Immature natural killer cell (primary cell): Measurements from ENCODE around the gene HAPLN3. TPM values are rescaled to one million over a fixed set of nuclear protein-coding genes. Genes with fewer than 3 reads are reported as not detected.
A peak's percentile ranks its signal among the peaks of the same experiment; 100 is the strongest.

Experiments used
- DNase-seq, 3 donors: peaks; one replicate each; pipeline ENCODE4 v3.0.0; 2022; ENCODE audit warnings: mixed read lengths in 1 of 3
- H3K27ac Mint-ChIP-seq, 6 donors: one replicate each; pipeline ENCODE4 v1.8.0; 2020; ENCODE audit warnings: mixed read lengths in 6 of 6, mild to moderate bottlenecking in 5 of 6, inconsistent platforms in 4 of 6, moderate library complexity in 3 of 6
- H3K27me3 Mint-ChIP-seq, 3 donors: one replicate each; pipeline ENCODE4 v1.8.0; 2020 to 2021; ENCODE audit warnings: low read depth in 3 of 3, mild to moderate bottlenecking in 3 of 3, mixed read lengths in 3 of 3, moderate library complexity in 3 of 3, inconsistent platforms in 1 of 3
- H3K36me3 Mint-ChIP-seq, 3 donors: one replicate each; pipeline ENCODE4 v1.8.0; 2020; ENCODE audit warnings: mixed read lengths in 3 of 3, inconsistent platforms in 2 of 3, mild to moderate bottlenecking in 2 of 3
- H3K4me1 Mint-ChIP-seq, 2 donors: one replicate each; pipeline ENCODE4 v1.8.0; 2020; ENCODE audit warnings: inconsistent platforms in 2 of 2, mild to moderate bottlenecking in 2 of 2, mixed read lengths in 2 of 2, moderate library complexity in 1 of 2
- H3K4me3 Mint-ChIP-seq, 5 donors: one replicate each; pipeline ENCODE4 v1.8.0; 2020; ENCODE audit warnings: mild to moderate bottlenecking in 5 of 5, mixed read lengths in 5 of 5, inconsistent platforms in 3 of 5, moderate library complexity in 3 of 5
- H3K9me3 Mint-ChIP-seq, 6 donors: one replicate each; pipeline ENCODE4 v1.8.0; 2020; ENCODE audit warnings: mild to moderate bottlenecking in 6 of 6, mixed read lengths in 6 of 6, inconsistent platforms in 4 of 6, moderate library complexity in 3 of 6
- polyA plus RNA-seq, 3 donors: library from polyadenylated mRNA; unstranded; fragments of 300-500 nt; fragmentation: Illumina TruSeq; gene quantifications; one replicate each; pipeline ENCODE4 v1.2.3, GENCODE V29; 2021

Gene HAPLN3
- polyA plus RNA-seq, 3 donors from 2014 or later: 3.4 to 7.8 (median 5.3) TPM

DNA sequence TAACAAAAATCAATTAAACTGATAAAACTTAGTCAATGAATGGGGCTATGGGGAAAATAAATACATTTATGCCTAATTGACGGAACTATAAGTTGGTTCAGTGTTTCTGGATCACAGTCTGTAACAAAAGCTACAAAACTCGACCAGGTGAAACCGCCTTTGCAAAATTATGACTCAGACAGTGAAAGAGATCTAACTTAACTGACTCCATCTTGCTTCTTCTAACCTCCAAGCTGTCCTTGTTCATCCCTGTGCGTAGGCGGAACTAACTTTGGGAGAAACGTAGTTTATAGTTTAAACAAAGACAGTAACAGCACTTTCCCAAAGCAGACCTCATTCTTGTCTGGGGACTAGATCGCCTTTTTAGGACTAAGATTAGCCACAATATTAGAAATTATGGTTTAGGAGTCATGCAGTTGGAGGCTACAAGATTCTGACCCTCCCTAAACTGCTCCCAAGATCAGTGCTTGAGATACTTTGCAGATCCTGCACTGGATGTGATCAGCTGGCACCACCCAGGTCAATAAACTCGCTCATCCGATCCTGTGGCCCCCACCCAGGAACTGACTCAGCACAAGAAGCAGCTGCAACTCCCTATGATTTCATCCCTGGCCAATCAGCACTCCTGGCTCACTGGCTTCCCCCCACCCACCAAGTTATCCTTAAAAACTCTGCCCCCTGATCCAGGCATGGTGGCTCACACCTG lies 25.0 kb upstream of the HAPLN3 start:
- Mint-ChIP-seq H3K36me3 (no peaks in the 10 kb centered on the region), H3K4me3 (no peak overlapping the region), H3K9me3 (no peaks in the 10 kb centered on the region), H3K27ac (no peak overlapping the region), H3K4me1 (no peaks in the 10 kb centered on the region), H3K27me3 (peaks cover 0 to 5% (median 4%) of the 10 kb centered on the region in 3 donors)
- DNase-seq: no peak

- no peak overlapping the region for H3K4me3 Mint-ChIP-seq
- peaks cover 0 to under 1% of the 10 kb centered on the region in 2 donors for H3K4me1 Mint-ChIP-seq
- H3K27ac Mint-ChIP-seq: no peak overlapping the region
- no peaks in the 10 kb centered on the region for H3K36me3 Mint-ChIP-seq
- no peaks in the 10 kb centered on the region for H3K9me3 Mint-ChIP-seq
- H3K27me3 Mint-ChIP-seq: peaks cover 0 to 5% (median 5%) of the 10 kb centered on the region in 3 donors
- DNase-seq: no peak
These were observed 23.4 kb upstream of the HAPLN3 start for GRCh38 chr15:88918738-88919137.

DNA sequence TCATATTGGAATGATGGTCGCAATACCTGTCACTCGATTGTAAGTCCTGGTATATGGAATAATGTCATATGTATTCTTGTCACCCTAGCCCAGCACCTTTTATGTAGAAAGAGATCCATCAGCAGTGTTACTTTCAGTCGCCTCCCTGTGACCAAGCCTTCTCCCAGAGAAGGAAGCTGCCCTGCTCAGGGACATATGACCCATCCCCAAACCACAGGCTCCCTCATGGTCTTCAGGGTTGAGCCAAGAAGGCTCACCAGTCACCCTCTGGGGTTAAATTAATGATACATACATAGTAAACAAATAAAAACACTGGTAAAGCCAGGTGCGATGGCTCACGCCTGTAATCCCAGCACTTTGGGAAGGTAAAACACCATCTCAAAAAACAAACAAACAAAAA lies 22.4 kb upstream of the HAPLN3 start:
- H3K9me3 Mint-ChIP-seq: no peaks in the 10 kb centered on the region
- peaks cover 4 to 6% of the 10 kb centered on the region in 2 donors for H3K4me1 Mint-ChIP-seq
- peaks cover 0 to 5% (median 5%) of the 10 kb centered on the region in 3 donors for H3K27me3 Mint-ChIP-seq
- no peaks in the 10 kb centered on the region for H3K36me3 Mint-ChIP-seq
- DNase-seq: no peak
- no peak overlapping the region for H3K27ac Mint-ChIP-seq
- no peak overlapping the region for H3K4me3 Mint-ChIP-seq

GRCh38 chr15:88915354-88915753 lies 20.0 kb upstream of the HAPLN3 start:
- Mint-ChIP-seq H3K4me1 (peaks cover 16 to 21% of the 10 kb centered on the region in 2 donors), H3K27ac (no peak overlapping the region), H3K27me3 (peaks cover 0 to 5% (median 5%) of the 10 kb centered on the region in 3 donors), H3K4me3 (no peak overlapping the region), H3K36me3 (no peaks in the 10 kb centered on the region), H3K9me3 (no peaks in the 10 kb centered on the region)
- DNase-seq: no peak

- peak overlapping the region; percentile 90 to 97 (median 96) for H3K4me3 Mint-ChIP-seq
- peaks cover 16 to 23% of the 10 kb centered on the region in 2 donors for H3K4me1 Mint-ChIP-seq
- DNase-seq: no peak
- peaks cover 0 to 5% (median 1%) of the 10 kb centered on the region in 3 donors for H3K27me3 Mint-ChIP-seq
- peak overlapping the region in 4 of 6 donors; percentile 57 to 79 (median 66) for H3K27ac Mint-ChIP-seq
- no peaks in the 10 kb centered on the region for H3K9me3 Mint-ChIP-seq
- H3K36me3 Mint-ChIP-seq: no peaks in the 10 kb centered on the region
These were observed 18.5 kb upstream of the HAPLN3 start for GRCh38 chr15:88913850-88914169.

- H3K4me1 Mint-ChIP-seq: peaks cover 16 to 23% of the 10 kb centered on the region in 2 donors
- no peaks in the 10 kb centered on the region for H3K9me3 Mint-ChIP-seq
- H3K4me3 Mint-ChIP-seq: peak within 1 kb of the TSS; percentile 90 to 97 (median 96)
- peak within 1 kb of the TSS in 5 of 6 donors; percentile 57 to 85 (median 67) for H3K27ac Mint-ChIP-seq
- H3K27me3 Mint-ChIP-seq: peaks cover 0 to 5% (median 1%) of the 10 kb centered on the region in 3 donors
- peak; percentile 63 to 67 (median 65) for DNase-seq
- H3K36me3 Mint-ChIP-seq: no peaks in the 10 kb centered on the region
These were observed 17.9 kb upstream of the HAPLN3 start, which contains the start of gene MFGE8 for GRCh38 chr15:88913017-88913849. Gene MFGE8 (minus strand): TSS chr15:88913379. CDS start chr15:88913319, 60 bp downstream.

- DNase-seq: no peak
- Mint-ChIP-seq H3K4me1 (peaks cover 16 to 23% of the 10 kb centered on the region in 2 donors), H3K4me3 (peak overlapping the region; percentile 90 to 97 (median 96)), H3K36me3 (no peaks in the 10 kb centered on the region), H3K9me3 (no peaks in the 10 kb centered on the region), H3K27ac (peak overlapping the region in 2 of 6 donors; percentile 8 to 37), H3K27me3 (peaks cover 0 to 5% (median 1%) of the 10 kb centered on the region in 3 donors)
These were observed 17.2 kb upstream of the HAPLN3 start for GRCh38 chr15:88912500-88912921.

DNA sequence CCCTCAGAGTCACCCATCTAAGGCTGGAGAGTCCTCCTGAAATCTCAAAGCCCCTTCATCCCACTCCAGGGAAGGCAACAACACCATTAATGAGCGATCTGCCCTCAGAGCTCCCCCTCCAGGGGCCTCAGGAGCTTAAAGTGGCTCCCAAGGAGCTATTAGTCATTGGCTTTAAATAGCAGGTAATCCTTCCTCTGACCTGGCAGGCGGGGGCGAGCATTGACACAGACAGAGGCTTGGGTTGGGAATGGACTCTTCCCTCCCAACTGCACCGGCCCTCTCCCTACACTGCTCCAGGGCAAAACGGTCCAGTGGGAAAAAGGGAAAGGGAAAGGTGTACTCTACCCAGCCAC lies 16.4 kb upstream of the HAPLN3 start:
- Mint-ChIP-seq H3K27ac (peak overlapping the region in 1 of 6 donors; percentile 37), H3K4me1 (peaks cover 16 to 23% of the 10 kb centered on the region in 2 donors), H3K27me3 (peaks cover 0 to 5% (median 1%) of the 10 kb centered on the region in 3 donors)

GRCh38 chr15:88909956-88910831 lies 14.8 kb upstream of the HAPLN3 start:
- Mint-ChIP-seq H3K4me3 (peak overlapping the region in 4 of 5 donors; percentile 33 to 73 (median 52)), H3K27ac (peak overlapping the region in 2 of 6 donors; percentile 4 to 68), H3K27me3 (peaks cover 0 to 5% (median 1%) of the 10 kb centered on the region in 3 donors), H3K9me3 (no peaks in the 10 kb centered on the region), H3K36me3 (no peaks in the 10 kb centered on the region), H3K4me1 (peaks cover 16 to 24% of the 10 kb centered on the region in 2 donors)
- no peak for DNase-seq

More for the DNA sequence above, 16.4 kb upstream of the HAPLN3 start:
- peak overlapping the region in 4 of 5 donors; percentile 90 to 97 (median 95) for H3K4me3 Mint-ChIP-seq
- H3K36me3 Mint-ChIP-seq: no peaks in the 10 kb centered on the region
- no peaks in the 10 kb centered on the region for H3K9me3 Mint-ChIP-seq
- DNase-seq: no peak

DNA sequence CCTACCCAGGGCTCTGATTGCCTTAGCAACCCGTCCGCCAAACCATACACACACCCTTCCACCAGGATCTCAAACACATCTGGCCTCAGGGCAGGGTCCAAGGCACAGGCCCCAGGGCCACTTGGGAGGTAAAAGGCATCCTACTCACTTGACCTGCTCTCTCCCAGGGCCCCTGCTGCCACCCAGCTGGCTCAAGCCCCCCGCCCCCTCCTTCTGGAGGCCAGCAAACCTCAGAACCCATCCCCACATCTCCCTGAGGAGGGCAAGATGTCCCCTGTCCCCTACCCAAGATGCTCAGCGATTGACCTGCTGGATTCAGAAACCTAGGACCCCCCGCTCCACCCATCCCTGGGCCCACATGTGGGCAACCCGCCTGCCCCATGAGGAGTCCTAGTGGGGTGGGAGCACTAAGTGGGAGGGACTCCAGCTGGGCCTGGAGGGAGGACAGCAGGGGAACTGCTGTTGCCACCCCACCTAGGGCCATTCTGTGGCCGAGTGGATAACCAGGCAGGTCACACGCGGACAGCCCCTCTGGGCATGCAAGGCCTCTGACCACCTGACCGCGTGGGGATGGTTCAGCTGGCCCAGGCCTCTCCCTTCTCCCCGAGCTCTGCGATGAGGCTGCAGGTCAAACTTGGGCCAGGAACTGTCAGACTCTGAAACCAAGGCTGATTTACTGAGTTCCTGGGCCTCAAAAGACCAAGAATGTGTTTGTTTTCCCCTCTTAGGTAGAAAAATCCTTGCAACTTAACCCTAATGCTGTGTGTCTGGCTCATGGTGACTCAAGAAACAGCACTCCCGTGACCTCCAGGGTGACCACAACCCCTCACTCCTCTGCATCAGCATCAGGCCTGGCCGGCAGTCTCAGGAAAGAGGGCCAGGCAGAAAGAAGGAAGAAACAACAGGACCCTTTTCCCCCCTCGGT lies 13.6 kb upstream of the HAPLN3 start:
- no peak overlapping the region for H3K4me3 Mint-ChIP-seq

GRCh38 chr15:88908123-88908522 lies 12.8 kb upstream of the HAPLN3 start:
- peaks cover 0 to 5% (median 0%) of the 10 kb centered on the region in 3 donors for H3K27me3 Mint-ChIP-seq
- H3K36me3 Mint-ChIP-seq: no peaks in the 10 kb centered on the region
- no peak for DNase-seq
- H3K27ac Mint-ChIP-seq: no peak overlapping the region
- no peak overlapping the region for H3K4me3 Mint-ChIP-seq
- H3K9me3 Mint-ChIP-seq: no peaks in the 10 kb centered on the region
- peaks cover 18 to 28% of the 10 kb centered on the region in 2 donors for H3K4me1 Mint-ChIP-seq

More for the DNA sequence above, 13.6 kb upstream of the HAPLN3 start:
- H3K27ac Mint-ChIP-seq: no peak overlapping the region
- H3K27me3 Mint-ChIP-seq: peaks cover 0 to 5% (median 0%) of the 10 kb centered on the region in 3 donors
- peaks cover 22 to 34% of the 10 kb centered on the region in 2 donors for H3K4me1 Mint-ChIP-seq
- no peaks in the 10 kb centered on the region for H3K9me3 Mint-ChIP-seq
- no peaks in the 10 kb centered on the region for H3K36me3 Mint-ChIP-seq
- no peak for DNase-seq

DNA sequence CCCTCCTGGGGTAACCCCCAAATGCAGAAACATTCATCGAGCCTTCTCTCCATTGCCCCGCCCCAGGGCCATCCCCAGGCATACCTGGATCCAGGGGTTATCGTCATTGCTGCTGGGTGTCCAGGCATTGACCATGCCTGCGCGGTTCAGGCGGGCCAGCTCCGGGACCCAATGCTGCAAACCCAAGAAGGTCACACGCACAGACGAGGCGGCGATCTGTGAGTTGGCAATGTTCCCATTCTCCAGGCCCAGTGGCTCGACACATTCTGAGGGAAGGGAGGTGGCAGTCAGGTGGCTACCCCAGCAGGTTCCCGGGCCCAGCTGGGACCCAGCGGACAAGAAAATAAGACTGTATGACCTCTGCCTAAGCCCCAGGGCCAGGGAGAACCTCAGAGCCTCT lies 11.8 kb upstream of the HAPLN3 start:
- Mint-ChIP-seq H3K27ac (no peak overlapping the region), H3K36me3 (peaks cover 0 to 1% (median under 1%) of the 10 kb centered on the region in 3 donors), H3K9me3 (no peaks in the 10 kb centered on the region), H3K27me3 (peaks cover 0 to 5% (median 0%) of the 10 kb centered on the region in 3 donors), H3K4me3 (no peak overlapping the region), H3K4me1 (peaks cover 13 to 25% of the 10 kb centered on the region in 2 donors)
- DNase-seq: no peak
